NCI-H128 (cell line): Measurements from ENCODE around the gene HYAL3.

Experiments used
- DNase-seq: peaks from one replicate; lab custom pipeline; 2025; ENCODE audit not compliant: unreplicated experiment; lab: John Stamatoyannopoulos, UW

HYAL3 gene, protein sequence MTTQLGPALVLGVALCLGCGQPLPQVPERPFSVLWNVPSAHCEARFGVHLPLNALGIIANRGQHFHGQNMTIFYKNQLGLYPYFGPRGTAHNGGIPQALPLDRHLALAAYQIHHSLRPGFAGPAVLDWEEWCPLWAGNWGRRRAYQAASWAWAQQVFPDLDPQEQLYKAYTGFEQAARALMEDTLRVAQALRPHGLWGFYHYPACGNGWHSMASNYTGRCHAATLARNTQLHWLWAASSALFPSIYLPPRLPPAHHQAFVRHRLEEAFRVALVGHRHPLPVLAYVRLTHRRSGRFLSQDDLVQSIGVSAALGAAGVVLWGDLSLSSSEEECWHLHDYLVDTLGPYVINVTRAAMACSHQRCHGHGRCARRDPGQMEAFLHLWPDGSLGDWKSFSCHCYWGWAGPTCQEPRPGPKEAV

DNA sequence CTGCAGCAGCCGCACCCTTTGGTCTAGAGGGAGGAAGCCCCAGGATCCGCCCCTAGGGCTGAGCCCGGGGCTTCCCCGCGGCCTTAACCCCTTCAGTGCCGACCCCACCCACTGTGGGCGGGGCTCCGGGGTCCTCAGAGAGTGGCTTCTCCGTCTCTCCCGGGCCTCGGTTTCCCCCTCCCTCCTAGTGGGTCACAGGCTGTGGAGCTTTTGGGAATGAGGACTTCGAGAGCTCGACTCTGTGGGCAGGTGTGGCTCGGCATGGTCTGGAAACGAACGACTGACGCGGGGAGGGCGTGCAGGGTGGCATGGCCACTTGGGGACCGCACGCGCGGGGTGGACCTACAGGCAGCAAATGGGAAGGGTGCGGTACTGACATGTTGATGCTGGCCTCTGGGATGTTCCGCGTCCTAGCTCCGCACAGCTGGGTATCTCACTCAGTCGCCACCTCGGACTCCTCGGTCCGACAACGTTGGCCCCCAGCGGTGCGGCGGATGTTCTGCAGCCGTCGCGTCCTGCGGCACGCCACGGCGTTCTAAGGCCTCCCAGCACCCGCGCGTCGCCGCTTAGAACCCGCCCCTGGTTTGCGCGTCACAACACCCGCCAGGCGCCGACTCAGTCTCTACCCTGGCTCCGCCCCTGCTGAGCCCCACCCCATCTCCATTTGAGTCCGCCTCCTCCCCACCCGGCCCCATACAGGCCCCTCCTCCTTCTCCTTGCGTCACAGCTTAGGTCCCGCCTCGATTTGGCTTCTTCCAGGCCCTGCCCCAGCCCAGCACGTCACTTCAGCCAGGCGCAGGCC lies at the start of gene HYAL3, which contains the start of gene NAA80:
TSS of gene HYAL3 (minus strand) at position 570 of the 802 bp plus-strand sequence. CDS start 3,803 bp downstream, outside the sequence.
TSS of gene NAA80 (minus strand) at position 570 of the 802 bp plus-strand sequence. CDS start 1,942 bp downstream, outside the sequence.
- DNase-seq: peak; percentile 91

DNA sequence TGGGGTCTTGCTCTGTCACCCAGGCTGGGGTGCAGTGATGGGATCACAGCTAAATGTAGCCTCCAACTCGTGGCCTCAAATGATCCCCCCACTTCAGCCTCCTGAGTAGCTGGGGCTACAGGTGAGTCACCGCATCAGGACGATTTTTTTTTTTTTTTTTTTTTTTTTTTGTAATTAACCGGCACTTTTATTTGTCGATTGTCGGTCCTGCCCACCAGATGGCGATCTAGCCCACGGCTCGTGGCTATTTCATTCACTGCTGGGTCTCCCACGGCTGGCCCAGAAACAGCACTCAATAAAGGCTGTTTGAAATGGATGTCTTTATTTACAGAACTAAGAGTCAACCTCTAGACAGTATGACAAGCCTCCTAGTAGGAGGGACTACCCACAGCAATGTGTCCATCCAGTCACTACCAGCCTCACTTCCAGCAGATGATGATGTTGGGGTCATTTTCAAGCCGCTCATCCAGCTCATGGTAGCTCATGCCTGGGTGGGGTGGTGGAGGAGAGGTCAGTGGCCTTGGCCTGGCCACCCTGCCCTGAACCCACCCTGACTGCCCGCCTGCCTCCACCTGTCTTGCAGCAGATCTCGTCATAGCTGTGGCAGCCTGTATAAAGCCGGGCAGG lies 48.1 kb upstream of the HYAL3 start:
- DNase-seq: peak; percentile 66

DNA sequence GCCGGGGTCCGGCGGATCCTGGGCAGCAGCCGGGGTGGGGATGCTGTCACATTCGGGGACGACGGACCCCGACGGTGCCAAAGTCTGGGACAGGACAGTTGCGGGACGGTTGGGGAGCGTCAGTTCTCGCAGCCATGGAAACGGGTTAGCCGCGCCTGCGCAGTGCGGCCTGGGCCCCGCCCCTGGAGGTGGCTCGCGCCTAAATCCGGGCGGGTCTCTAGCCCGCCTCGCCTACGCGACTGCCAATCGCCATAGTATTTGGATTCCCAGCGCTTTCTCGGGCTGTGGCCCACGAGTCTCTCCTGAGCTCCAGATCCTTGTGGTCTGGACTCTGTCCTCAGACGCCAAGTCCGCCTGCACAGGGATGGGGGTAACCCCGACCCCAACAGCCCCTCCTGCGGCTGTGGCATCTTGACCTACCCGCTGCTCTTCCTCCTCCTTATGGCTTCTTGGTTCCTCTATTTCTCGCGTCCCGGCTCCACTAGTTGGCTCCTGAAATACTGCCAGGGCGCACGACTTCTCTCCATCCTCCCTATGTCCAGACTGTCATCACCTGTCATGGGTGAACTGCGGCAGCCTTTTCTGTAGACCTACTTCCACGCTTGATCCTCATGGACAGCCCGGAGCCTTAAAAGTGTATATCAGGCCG lies 46.5 kb upstream of the HYAL3 start, which contains the start of gene ZMYND10:
TSS of gene ZMYND10 (minus strand) at position 147 of the 649 bp plus-strand sequence. CDS start 153 bp downstream, outside the sequence.
- DNase-seq: no peak

DNA sequence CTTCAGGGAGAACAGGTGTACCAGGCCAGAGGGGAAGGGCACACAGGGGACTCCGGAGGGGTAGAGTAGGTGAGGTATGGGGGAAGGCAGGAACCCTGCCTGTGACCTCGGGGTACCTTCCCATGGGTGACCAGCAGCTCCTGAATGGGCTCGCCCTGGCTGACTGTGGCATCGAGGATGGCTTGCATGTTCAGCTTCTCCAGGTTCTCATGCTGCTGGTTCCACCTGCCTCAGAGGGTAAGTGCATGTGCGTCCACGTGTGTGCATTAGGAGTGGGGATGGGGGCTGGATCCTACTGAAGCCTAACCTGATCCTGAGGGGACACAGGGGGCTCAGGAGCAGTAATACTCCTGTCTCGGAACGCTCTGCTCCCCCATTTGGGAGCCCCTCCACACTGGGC lies 45.8 kb upstream of the HYAL3 start:
- DNase-seq: no peak

DNA sequence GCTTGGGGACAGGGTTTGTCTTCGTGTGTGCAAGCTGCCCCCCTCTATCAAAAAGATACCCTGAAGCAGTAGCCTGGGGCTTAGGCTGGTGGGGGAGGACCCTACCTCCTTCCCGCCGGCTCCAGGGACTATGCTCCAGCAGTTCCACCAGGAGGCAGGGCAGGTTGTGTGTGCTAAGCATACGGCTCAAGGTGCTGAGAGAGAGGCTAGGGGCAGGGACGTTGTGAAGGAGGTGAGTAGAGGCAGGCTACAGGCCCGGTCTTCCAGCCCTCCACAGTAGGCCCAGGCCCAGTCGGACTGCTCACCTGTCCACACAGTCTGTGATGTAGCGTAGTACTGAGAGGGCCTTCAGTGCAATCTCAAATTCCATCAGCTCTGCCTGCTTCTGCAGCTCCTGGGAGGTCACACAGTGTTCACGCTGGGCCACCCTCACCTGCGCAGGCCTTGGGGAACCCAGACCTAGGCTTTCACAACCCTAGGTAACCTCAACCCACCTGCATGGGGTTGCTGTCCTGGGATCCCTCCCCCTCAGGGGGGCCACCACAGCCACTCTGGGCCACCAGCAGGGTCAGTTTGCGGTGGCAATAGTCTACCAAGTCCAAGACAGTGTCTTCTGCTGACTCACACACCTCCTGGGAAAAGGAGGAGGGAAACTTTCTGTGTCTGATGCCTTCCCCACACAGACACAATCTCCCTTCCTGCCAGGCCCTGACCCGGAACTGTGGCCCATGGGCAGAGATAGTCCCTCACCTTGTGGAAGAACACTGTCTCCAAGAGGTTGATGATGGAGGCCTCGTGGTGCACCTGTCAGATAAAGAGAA lies 43.8 kb upstream of the HYAL3 start:
- DNase-seq: no peak

DNA sequence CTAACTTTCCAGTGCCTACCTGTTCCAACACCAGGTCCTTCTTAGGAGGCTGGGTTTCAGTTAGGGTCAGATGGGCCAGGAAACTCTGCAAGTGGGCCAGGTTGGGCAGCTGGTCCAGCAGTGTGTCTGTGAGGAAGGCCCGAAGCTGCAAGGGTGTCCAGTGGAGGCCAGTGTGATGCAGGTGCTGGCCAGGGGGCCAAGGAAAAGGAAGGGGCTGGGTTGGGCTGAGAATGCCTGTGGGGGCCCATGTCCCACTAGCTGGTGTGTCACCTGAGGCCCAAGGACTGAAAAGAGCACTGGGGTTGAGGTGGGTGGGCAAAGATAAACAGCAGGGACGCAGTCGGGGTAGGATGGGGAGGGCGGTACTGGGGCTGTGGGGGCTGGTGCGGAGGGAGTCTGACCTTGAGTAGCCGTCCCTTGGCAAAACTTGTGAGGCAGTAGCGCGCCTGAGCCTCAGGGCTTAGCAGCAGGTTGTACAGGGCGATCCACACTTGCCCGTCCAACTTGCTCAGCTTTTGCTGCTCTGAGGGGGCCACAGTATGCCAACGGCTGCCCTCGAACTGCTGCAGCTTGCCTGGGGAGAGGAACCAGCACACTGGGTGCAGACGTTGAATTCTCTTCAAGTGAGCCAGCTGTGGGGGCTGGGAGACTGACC lies 42.9 kb upstream of the HYAL3 start:
- no peak for DNase-seq

DNA sequence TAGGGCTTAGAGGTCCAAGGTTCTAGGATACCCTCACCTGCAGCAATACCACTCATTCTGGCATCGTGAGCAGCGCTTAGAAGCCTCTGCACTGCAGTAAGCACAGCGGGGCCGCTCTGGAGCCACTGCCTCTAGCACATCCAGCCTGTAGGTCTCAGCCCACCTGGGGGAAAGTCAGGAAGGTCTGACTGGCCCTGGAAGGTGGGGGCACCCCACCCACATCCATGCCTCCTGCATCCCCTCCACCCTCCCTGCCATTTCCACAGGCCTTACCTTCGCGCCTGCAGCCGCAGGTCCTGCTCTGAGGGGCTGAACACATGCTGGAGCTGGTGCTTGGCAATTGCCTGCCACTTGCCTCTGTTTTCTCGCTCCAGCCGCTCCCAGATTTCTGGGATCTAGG lies 42.3 kb upstream of the HYAL3 start:
- no peak for DNase-seq

DNA sequence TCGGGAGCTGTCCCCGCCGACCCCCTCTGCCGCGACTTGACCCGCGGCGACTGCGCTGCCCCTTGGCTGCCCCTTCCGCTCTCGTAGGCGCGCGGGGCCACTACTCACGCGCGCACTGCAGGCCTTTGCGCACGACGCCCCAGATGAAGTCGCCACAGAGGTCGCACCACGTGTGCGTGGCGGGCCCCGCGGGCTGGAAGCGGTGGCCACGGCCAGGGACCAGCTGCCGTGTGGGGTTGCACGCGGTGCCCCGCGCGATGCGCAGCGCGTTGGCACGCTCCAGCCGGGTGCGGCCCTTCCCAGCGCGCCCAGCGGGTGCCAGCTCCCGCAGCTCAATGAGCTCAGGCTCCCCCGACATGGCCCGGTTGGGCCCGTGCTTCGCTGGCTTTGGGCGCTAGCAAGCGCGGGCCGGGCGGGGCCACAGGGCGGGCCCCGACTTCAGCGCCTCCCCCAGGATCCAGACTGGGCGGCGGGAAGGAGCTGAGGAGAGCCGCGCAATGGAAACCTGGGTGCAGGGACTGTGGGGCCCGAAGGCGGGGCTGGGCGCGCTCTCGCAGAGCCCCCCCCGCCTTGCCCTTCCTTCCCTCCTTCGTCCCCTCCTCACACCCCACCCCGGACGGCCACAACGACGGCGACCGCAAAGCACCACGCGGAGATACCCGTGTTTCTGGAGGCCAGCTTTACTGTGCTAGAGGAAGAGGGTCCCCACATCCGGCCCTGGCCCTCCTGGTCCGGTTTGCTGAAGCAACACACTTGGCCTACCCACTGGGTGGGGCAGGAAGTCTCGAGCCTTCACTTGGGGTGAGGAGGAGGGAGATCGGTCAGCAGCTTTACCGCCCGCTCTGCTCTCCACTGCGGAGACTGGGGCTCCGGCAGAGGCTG lies 41.5 kb upstream of the HYAL3 start, which contains the start of gene RASSF1:
TSS of gene RASSF1 (minus strand) at position 389 of the 882 bp plus-strand sequence. CDS start at position 358, 31 bp downstream.
- no peak for DNase-seq

DNA sequence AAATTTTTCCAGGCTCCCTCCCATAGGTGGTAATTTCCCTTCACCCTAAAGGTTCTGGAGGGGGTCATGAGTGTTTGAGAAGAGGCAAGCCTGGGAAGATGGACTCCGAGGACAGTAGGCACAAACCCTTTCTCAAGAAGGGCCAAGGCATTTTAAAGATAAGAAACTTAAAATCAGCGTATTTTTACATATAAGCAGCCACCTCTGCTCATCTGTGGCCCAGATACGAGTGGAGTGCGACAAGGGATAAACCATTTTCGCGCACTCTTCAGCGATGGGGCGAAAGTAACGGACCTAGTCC lies 40.9 kb upstream of the HYAL3 start:
- DNase-seq: no peak

DNA sequence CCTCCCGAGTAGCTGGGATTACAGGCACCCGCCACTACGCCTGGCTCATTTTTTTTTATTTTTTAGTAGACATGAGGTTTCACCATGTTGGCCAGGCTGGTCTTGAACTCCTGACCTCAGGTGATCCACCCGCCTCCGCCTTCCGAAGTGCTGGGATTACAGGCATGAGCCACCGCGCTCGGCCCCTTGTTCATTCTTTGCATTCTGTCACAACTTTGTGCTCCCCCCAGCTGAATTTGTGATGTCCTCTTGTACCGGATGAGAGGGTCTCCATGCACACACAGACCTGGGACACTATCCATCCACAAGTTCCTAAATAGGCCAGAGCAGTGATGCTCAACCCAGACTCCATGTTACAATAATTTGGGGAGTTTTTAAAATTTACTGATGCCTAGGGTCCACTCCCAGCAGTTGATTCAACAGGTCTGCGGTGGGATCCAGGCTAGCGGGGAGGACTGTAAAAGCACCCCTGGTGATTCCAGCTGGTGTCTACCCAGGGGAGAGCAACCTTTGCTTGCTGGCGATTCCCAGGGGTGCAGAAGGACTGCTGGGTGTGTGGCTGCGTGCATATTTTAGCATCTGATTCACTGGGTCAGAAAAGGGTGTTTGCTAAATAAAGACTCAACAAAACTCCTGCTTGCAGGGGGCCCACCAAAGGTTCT lies 40.4 kb upstream of the HYAL3 start:
- DNase-seq: no peak

DNA sequence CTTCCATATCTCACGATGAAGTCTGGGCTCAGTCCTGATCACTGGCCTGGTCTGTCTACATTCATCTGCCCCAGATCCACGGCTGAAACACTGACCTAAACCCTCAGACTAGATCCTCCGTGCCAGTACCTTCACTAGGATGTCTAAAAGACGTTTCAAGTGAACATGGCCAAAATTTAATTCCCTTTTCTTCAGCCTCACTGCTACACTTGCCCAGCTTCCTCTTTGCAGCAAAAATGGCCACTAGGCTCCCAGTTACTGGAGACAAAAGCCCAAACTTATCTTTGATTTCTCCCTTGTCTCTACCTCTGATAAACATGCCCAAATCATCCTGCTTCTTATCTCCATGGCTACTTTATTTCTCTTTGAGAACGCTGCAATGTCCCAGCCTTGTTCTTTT lies 39.8 kb upstream of the HYAL3 start:
- no peak for DNase-seq

DNA sequence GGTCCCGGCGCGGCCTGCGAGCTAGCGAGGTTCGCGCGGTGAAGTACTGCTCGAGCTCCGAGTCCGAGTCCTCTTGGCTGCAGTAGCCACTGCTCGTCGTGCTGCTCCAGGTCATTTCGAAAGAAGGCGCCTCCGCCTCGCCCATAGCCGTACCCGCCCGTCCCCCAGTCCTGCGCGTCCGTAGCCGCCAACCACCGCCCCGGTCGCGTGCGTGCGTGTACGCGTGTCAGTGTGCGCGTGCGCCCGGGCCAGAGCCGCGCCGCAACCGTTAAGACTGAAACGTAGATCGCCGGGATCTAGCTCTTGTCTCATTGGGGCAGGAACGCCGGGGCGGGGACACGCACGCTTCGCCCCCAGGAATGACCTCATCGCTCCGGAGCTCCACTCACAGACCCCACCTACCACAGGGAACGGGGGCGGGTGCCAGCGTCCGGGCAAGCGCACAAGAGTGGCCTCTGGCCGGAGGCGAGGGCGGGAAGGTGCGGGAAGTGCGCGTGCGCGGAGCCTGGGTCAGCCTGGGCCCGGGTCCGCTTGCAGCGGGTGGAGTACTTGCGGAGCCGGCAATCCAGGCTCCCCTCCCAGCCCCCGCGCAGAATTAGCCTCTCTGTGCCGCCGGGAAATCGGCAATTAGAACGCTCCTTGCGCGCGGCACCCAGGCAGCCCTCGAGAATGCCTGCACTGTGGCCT lies 38.1 kb upstream of the HYAL3 start:
- DNase-seq: peak; percentile 90

DNA sequence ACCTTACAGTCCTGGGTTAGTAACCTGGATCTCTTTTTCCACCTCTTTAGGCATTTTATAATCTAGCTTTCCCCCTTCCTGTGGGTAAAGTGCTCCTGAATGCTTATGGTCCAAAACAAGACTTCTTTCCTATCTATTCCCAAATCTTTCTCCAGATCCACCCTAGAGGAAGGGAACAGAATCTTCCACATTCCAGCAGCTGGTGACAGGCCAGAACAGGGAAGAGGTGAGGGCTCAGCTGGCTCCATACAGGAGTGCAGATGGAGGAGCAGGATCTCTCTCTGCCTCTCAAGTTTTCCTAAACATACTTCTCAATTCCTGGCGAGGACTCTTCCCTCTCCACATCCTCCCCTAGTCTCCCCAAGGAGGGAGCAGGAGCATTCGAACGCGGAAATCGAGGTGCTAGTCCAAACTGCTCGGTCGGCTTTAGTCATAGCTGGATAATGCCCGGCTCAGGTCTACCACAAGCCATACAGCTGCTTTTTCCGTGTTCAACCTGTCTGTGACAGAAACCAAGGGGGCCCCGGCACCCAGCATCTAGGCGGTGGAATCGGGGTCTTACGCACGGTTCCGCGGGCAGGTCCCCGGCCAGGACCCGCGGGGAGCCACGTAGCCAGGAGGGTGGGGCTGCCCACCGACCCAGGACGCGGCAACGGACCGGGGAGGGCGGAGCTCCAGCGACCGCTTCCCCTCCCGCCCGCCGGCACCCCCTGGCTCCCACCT lies 37.4 kb upstream of the HYAL3 start:
- DNase-seq: peak; percentile 35

DNA sequence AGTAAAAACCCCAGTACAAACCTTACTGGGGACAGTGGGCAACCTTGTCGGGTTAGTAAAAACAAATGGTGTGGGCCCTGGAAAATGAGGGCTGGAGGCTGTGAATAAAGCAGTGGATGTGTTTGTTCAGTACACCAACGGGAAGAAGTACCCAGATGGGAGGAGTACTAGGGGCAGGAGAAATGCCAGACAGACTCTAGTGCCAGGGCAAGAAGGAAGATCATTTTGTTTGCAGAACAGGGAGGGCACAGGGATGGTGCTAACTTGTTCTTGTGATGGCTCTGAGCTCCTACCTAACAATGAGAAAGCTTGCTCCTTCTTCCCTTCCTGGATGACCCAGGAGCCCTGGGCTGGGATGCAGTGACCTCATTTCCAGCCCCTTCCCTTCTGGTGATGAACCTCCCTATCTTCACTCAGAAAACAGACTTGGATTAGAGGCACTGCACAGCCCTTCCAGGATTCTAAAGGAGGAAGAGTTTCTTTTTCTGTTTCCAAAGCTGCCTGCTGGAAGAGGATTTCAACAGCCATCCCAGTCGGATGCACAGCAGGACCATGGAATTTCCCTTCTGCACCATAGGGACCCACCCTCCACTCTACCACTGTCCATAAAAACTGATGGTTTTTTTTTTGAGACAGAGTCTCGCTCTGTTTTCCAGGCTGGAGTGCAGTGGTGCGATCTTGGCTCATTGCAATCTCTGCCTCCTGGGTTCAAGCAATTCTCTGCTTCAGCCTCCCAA lies 35.3 kb upstream of the HYAL3 start:
- no peak for DNase-seq

DNA sequence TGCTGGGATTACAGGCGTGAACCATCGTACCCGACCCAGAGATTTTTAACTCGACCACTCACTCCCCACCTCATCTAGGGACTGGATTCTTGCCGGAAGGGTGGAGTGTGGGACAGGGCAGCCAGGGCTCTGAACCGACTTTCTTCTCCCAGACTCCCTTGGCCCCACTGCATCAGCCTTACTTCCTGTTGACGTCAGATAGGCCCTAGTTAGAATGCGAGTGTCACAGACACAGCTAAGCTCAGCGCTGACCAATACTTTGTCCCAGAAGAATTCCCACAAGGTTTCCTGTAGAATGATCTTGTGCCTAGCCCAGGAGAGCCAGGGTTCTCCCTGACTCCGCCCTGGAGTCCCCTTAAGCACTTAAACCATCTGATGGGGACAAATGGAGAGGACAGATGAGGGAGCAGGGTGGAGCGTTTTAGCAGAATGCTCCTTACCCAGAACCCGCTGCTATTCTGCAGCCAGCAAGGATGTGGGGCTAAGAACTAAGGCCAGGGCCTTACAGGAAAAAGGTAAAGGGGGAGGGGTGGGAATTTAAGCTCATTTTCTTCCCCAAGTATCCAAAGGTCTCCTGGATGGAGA lies 34.6 kb upstream of the HYAL3 start:
- no peak for DNase-seq
